ENCODE data around the gene MAP2K1.
"Not testable (repeated sequence)": the region's sequence is repeated elsewhere in the genome, so short reads cannot be mapped to it uniquely, and the experiment has no call there.

Gene MAP2K1

DNA sequence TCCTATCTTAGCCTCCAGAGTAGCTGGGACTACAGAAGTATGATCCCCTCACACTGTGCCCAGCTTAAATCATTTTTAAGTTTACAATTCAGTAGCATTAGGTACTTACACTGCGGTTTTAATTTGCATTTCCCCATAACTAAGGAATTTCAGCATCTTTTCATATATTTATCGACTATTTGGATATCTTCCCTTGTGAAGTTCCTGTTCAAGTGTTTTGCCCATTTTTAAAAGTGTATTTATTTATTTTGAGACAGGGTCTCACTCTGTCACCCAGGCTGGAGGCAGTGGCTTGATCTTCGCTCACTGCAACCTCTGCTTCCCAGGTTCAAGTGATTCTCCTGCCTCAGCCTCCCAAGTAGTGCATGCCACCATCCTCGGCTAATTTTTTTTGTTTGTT lies 12.5 kb upstream of the MAP2K1 start:
- no peak overlapping the region for H3K9ac ChIP-seq (ENCODE audit: low read length in 2 of 2)
- H3K4me1 ChIP-seq (ENCODE audit: control insufficient read depth, insufficient read depth, low read length): no peaks in the 10 kb centered on the region
- H3K9me3 ChIP-seq (ENCODE audit: control insufficient read depth in 2 of 2, low read length in 2 of 2): no peaks in the 10 kb centered on the region
- H3K27ac ChIP-seq (ENCODE audit: low read length): no peak overlapping the region
- no peak overlapping the region for H3K4me3 ChIP-seq (ENCODE audit: low read length in 2 of 2)
- H3K27me3 ChIP-seq (ENCODE audit: control insufficient read depth in 1 of 2, insufficient read depth in 2 of 2, low read length in 2 of 2): no peaks in the 10 kb centered on the region
- H3K36me3 ChIP-seq (ENCODE audit: control insufficient read depth in 2 of 2, insufficient read depth in 2 of 2, low read length in 2 of 2): no peaks in the 10 kb centered on the region

GRCh38 chr15:66378814-66379430 lies 7.8 kb upstream of the MAP2K1 start:
- no peak overlapping the region for H3K4me3 ChIP-seq (ENCODE audit: low read length in 2 of 2)
- no peaks in the 10 kb centered on the region for H3K36me3 ChIP-seq (ENCODE audit: control insufficient read depth in 2 of 2, insufficient read depth in 2 of 2, low read length in 2 of 2)
- H3K27me3 ChIP-seq (ENCODE audit: control insufficient read depth in 1 of 2, insufficient read depth in 2 of 2, low read length in 2 of 2): no peaks in the 10 kb centered on the region
- no peaks in the 10 kb centered on the region for H3K9me3 ChIP-seq (ENCODE audit: control insufficient read depth in 2 of 2, low read length in 2 of 2)
- no peaks in the 10 kb centered on the region for H3K4me1 ChIP-seq (ENCODE audit: control insufficient read depth, insufficient read depth, low read length)
- H3K27ac ChIP-seq (ENCODE audit: low read length): no peak overlapping the region
- no peak overlapping the region for H3K9ac ChIP-seq (ENCODE audit: low read length in 2 of 2)

- not testable (repeated sequence) for H3K27ac ChIP-seq (ENCODE audit: low read length); H3K27me3 ChIP-seq (ENCODE audit: control insufficient read depth in 1 of 2, insufficient read depth in 2 of 2, low read length in 2 of 2); H3K9ac ChIP-seq (ENCODE audit: low read length in 2 of 2); H3K4me1 ChIP-seq (ENCODE audit: control insufficient read depth, insufficient read depth, low read length); H3K36me3 ChIP-seq (ENCODE audit: control insufficient read depth in 2 of 2, insufficient read depth in 2 of 2, low read length in 2 of 2); H3K9me3 ChIP-seq (ENCODE audit: control insufficient read depth in 2 of 2, low read length in 2 of 2); H3K4me3 ChIP-seq (ENCODE audit: low read length in 2 of 2)
Observed at GRCh38 chr15:66381376-66381775, 5.3 kb upstream of the MAP2K1 start.

GRCh38 chr15:66387163-66388042 lies 691 bp downstream of the MAP2K1 start:
- H3K9ac ChIP-seq (ENCODE audit: low read length in 2 of 2): peak overlapping the region; percentile 78 to 88
- peaks cover 14% of the 10 kb centered on the region for H3K4me1 ChIP-seq (ENCODE audit: control insufficient read depth, insufficient read depth, low read length)
- no peaks in the 10 kb centered on the region for H3K9me3 ChIP-seq (ENCODE audit: control insufficient read depth in 2 of 2, low read length in 2 of 2)
- H3K36me3 ChIP-seq (ENCODE audit: control insufficient read depth in 2 of 2, insufficient read depth in 2 of 2, low read length in 2 of 2): no peaks in the 10 kb centered on the region
- no peaks in the 10 kb centered on the region for H3K27me3 ChIP-seq (ENCODE audit: control insufficient read depth in 1 of 2, insufficient read depth in 2 of 2, low read length in 2 of 2)
- H3K4me3 ChIP-seq (ENCODE audit: low read length in 2 of 2): peak overlapping the region; percentile 83 to 90
- H3K27ac ChIP-seq (ENCODE audit: low read length): peak overlapping the region; percentile 64

DNA sequence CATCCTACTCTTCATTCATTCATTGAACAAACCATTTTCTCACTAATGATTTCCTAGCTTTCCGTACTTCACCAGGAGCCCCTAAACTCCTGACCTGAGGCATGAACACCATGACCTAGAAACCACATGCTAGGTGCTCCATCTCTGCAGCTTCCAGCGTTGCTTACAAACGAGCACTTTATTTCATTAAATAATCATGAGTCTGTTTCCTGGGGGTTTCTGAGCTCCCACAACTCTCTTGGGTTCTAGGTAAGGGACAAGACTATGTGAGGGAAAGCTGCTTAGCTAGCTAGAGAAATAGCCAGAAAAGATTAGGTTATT lies 1.3 kb downstream of the MAP2K1 start:
- Histone ChIP-seq H3K9ac (ENCODE audit: low read length in 2 of 2) (peak overlapping the region; percentile 78 to 88), H3K4me1 (ENCODE audit: control insufficient read depth, insufficient read depth, low read length) (peaks cover 16% of the 10 kb centered on the region), H3K36me3 (ENCODE audit: control insufficient read depth in 2 of 2, insufficient read depth in 2 of 2, low read length in 2 of 2) (no peaks in the 10 kb centered on the region), H3K27me3 (ENCODE audit: control insufficient read depth in 1 of 2, insufficient read depth in 2 of 2, low read length in 2 of 2) (no peaks in the 10 kb centered on the region), H3K4me3 (ENCODE audit: low read length in 2 of 2) (peak overlapping the region; percentile 83 to 90), H3K27ac (ENCODE audit: low read length) (peak overlapping the region; percentile 64), H3K9me3 (ENCODE audit: control insufficient read depth in 2 of 2, low read length in 2 of 2) (no peaks in the 10 kb centered on the region)

DNA sequence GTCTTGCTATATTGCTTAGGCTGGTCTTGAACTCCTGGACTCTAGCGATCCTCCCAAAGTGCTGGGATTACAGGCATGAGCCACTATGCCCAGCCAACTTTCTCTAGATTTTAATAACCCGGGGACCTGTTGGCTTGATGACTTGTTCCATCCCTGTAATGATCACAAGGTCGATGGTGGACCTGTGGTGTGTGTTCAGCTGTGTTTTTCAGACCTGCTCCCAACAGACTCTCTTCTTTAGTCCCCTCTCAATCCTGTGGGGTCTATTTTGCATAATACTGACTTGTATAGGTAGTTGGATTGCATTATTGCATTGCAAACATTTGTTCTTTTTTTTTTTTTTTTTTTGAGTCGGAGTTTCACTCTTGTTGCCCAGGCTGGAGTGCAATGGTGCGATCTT lies 1.9 kb downstream of the MAP2K1 start:
- H3K4me3 ChIP-seq (ENCODE audit: low read length in 2 of 2): no peak overlapping the region
- H3K9ac ChIP-seq (ENCODE audit: low read length in 2 of 2): no peak overlapping the region
- peaks cover 18% of the 10 kb centered on the region for H3K4me1 ChIP-seq (ENCODE audit: control insufficient read depth, insufficient read depth, low read length)
- H3K36me3 ChIP-seq (ENCODE audit: control insufficient read depth in 2 of 2, insufficient read depth in 2 of 2, low read length in 2 of 2): no peaks in the 10 kb centered on the region
- no peaks in the 10 kb centered on the region for H3K27me3 ChIP-seq (ENCODE audit: control insufficient read depth in 1 of 2, insufficient read depth in 2 of 2, low read length in 2 of 2)
- no peak overlapping the region for H3K27ac ChIP-seq (ENCODE audit: low read length)
- H3K9me3 ChIP-seq (ENCODE audit: control insufficient read depth in 2 of 2, low read length in 2 of 2): no peaks in the 10 kb centered on the region

DNA sequence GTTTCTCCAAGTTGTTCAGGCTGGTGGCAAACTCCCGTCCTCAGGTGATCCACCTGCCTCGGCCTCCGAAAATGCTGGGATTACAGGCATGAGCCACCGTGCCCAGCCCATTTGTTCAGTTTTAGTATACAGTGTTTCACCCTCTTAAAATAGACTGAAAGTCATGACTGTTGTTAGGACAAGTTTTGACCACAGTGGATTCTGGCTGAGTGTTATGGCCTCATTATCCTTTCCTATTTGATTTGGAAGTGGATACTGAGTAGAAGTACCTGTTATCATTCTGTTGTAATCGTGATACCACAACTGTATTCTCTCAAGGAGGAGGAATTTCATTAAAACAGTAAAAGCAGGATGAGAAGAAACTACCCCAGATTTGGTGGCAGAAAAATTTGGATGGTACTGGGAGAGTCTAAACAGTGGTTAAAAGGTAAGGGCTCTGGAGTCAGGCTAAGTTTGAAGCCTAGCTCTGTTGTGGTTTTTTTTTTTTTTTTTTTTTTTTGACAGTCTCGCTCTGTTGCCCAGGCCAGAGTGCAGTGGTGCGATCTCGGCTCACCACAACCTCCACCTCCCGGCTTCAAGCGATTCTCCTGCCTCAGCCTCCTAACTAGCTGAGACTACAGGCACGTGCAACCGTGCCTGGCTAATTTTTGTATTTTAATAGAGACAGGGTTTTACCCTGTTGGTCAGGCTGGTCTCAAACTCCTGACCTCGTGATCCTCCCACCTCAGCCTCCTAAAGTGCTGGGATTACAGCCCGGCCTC lies 2.6 kb downstream of the MAP2K1 start:
- H3K9ac ChIP-seq (ENCODE audit: low read length in 2 of 2): no peak overlapping the region
- H3K27me3 ChIP-seq (ENCODE audit: control insufficient read depth in 1 of 2, insufficient read depth in 2 of 2, low read length in 2 of 2): no peaks in the 10 kb centered on the region
- H3K4me3 ChIP-seq (ENCODE audit: low read length in 2 of 2): no peak overlapping the region
- H3K4me1 ChIP-seq (ENCODE audit: control insufficient read depth, insufficient read depth, low read length): peaks cover 18% of the 10 kb centered on the region
- no peaks in the 10 kb centered on the region for H3K9me3 ChIP-seq (ENCODE audit: control insufficient read depth in 2 of 2, low read length in 2 of 2)
- no peak overlapping the region for H3K27ac ChIP-seq (ENCODE audit: low read length)
- no peaks in the 10 kb centered on the region for H3K36me3 ChIP-seq (ENCODE audit: control insufficient read depth in 2 of 2, insufficient read depth in 2 of 2, low read length in 2 of 2)

DNA sequence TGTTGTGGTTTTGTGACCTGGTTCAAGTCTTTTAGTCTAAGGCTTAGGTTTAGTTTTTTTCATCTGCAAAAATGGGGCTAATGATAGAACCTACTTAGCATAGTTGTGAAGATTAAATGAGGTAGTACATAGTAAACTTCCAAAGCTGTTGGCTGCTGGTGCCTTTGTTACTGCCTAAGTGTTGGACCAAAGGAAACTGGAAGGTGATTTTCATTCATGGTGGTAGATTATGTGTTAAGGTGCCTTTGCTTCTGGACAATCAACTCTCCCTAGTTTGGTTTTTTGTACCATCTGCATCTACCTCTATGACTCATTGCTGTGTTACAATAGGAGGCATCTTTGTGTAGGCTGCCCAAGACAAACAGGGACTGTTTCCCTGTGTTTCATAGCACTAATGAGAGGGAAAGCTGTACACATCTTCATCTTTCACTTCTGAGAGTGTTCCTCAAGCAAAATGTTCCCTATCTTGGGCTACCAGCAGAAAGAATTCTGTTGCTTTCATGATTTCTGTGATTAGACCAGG lies 3.2 kb downstream of the MAP2K1 start:
- H3K9ac ChIP-seq (ENCODE audit: low read length in 2 of 2): no peak overlapping the region
- H3K27me3 ChIP-seq (ENCODE audit: control insufficient read depth in 1 of 2, insufficient read depth in 2 of 2, low read length in 2 of 2): no peaks in the 10 kb centered on the region
- no peaks in the 10 kb centered on the region for H3K9me3 ChIP-seq (ENCODE audit: control insufficient read depth in 2 of 2, low read length in 2 of 2)
- H3K36me3 ChIP-seq (ENCODE audit: control insufficient read depth in 2 of 2, insufficient read depth in 2 of 2, low read length in 2 of 2): no peaks in the 10 kb centered on the region
- no peak overlapping the region for H3K27ac ChIP-seq (ENCODE audit: low read length)
- H3K4me3 ChIP-seq (ENCODE audit: low read length in 2 of 2): no peak overlapping the region
- peaks cover 18% of the 10 kb centered on the region for H3K4me1 ChIP-seq (ENCODE audit: control insufficient read depth, insufficient read depth, low read length)

- peaks cover 17% of the 10 kb centered on the region for H3K4me1 ChIP-seq (ENCODE audit: control insufficient read depth, insufficient read depth, low read length)
- H3K9ac ChIP-seq (ENCODE audit: low read length in 2 of 2): no peak overlapping the region
- no peaks in the 10 kb centered on the region for H3K36me3 ChIP-seq (ENCODE audit: control insufficient read depth in 2 of 2, insufficient read depth in 2 of 2, low read length in 2 of 2)
- no peaks in the 10 kb centered on the region for H3K27me3 ChIP-seq (ENCODE audit: control insufficient read depth in 1 of 2, insufficient read depth in 2 of 2, low read length in 2 of 2)
- no peaks in the 10 kb centered on the region for H3K9me3 ChIP-seq (ENCODE audit: control insufficient read depth in 2 of 2, low read length in 2 of 2)
- no peak overlapping the region for H3K27ac ChIP-seq (ENCODE audit: low read length)
- no peak overlapping the region for H3K4me3 ChIP-seq (ENCODE audit: low read length in 2 of 2)
Observed at GRCh38 chr15:66390678-66391077, 4.0 kb downstream of the MAP2K1 start.

DNA sequence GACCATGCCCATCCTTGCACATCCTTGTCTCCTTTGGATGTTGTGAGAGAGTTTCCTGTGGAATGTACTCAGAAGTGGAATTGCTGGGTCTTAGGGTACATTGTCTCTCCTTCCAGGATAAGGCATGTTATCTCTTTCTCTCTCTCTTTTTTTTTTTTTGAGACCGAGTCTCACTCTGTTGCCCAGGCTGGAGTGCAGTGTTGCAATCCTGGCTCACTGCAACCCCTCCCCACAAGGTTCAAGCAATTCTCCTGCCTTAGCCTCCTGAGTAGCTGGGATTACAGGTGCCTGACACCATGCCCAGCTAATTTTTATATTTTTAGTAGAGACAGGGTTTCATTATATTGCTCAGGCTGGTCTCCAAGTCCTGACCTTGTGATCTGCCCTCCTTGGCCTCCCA lies 6.3 kb downstream of the MAP2K1 start:
- H3K9me3 ChIP-seq (ENCODE audit: control insufficient read depth in 2 of 2, low read length in 2 of 2); H3K9ac ChIP-seq (ENCODE audit: low read length in 2 of 2); H3K27me3 ChIP-seq (ENCODE audit: control insufficient read depth in 1 of 2, insufficient read depth in 2 of 2, low read length in 2 of 2); H3K4me1 ChIP-seq (ENCODE audit: control insufficient read depth, insufficient read depth, low read length); H3K27ac ChIP-seq (ENCODE audit: low read length); H3K36me3 ChIP-seq (ENCODE audit: control insufficient read depth in 2 of 2, insufficient read depth in 2 of 2, low read length in 2 of 2); H3K4me3 ChIP-seq (ENCODE audit: low read length in 2 of 2): not testable (repeated sequence)
